DMS153 (cell line): ENCODE results near the gene TSPOAP1.

Source experiments
- DNase-seq: peaks from one replicate; lab custom pipeline; 2025; lab: John Stamatoyannopoulos, UW

Gene TSPOAP1

GRCh38 chr17:58339755-58340404, 11.3 kb upstream of the TSPOAP1 start:
- DNase-seq = no peak

DNA sequence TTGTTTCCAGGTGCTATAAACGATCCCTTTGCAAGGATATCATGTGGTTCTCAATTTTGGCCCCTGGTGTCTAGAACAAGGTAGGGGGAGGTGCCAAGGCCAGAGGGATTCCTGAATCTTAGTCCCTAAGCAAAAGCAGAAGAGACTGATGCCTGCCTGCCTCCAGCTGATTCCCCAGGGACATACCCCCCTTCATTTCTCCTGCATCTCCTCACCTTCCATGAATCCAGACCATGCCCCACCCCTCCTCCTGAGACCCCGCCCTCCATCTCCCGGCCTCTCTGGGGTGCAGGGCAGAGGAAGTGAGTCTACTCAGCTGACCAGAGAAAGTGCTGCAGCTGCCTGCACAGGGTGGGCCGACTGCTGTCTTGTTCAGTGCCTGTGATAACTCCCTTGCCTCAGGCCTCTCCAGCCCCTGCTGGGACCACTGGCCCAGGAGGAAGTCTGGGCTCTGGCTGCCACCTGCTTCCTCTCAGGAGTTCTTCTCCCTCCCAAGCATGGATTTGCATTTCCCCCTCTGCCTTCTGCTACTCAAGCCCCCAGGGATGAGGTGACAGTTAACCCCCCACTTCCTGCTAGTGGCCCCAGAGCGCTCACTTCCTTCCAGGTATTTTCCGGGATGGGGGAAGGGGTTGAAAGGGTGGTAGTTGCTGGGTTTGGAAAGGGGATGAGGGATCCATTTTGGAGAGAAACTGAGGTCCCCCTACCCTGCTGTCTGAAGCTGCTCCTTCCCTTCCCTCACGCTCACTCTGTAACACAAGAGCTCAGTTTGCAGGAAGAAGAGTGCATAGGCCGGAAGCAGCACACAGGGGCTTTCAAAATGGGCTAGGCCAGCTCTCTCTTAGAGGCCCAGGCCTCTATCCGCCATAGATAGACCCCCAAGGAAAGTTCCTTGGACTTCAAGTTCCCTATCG, 10.5 kb upstream of the TSPOAP1 start:
- DNase-seq = no peak

- DNase-seq = no peak
These were observed 9.9 kb upstream of the TSPOAP1 start for GRCh38 chr17:58338454-58338840.

- DNase-seq = no peak
These were observed 9.2 kb upstream of the TSPOAP1 start for GRCh38 chr17:58337600-58338453.

GRCh38 chr17:58337210-58337599, 8.6 kb upstream of the TSPOAP1 start:
- DNase-seq = no peak

DNA sequence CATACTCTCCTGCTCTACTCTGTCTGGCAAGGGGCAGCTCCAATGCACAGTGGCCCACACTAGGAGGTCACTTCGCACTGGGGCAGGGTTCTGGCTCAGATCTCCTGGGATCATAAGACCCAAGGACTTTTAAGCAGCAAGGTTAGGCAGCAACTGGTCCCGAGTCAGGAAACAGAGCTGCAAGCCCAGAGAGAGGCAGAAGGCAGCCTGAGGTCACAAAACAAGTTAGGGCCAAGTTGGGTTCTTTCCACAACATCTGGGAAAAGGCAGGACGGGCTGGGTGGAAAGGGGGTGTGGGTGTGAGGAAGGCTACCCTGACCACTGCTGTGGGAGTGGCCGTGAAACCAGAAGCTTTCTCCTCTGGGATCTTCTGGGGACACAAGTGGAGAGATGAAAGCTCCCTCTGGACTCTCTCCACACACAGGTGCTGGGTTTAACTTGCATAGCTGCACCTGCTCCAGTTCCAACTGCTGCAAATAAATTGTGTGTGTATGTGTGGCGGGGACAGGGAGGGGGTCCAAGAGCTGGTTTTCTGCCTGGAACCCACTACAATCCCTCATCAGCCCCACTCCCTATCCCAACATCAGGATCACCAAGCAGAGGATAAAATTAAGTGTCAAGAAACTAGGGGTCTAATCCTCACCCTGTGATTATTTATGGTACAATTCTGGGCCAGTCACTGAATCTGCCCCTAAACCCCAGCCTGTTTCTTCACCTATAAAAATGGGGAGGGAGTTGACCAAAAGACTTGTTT, 8.0 kb upstream of the TSPOAP1 start:
- no peak for DNase-seq

DNA sequence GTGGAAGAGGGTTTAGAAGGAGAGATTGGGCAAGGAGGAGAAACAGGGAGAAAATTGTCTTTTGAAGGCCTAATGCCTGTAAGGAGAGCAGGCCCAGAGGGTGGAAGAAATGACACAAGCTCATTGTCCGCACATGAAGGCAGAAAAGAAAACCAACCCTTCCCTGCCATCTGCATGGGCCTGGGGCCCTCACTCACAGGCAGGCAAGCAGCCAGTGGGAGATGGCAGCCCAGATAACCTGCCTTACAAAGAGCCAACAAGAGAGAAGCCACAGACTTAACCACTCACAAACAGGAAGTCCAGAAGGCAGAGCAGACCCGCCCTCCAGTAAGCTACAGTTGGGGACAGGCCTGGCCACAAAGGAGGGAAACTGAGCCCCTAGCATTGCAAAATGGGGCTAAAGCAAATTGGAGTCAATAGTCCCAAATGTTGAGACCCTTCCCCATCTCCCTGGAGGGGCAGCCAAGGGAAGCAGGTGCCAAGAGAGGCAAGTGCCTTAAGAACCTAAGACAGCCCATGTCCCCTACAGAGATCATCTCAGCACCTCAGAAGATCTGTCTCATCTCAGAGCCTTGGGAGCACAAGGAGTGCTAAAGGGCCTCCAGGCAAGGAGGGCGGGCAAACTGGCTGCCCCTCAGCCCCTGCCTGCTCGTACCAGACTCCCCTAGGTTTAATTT, 7.3 kb upstream of the TSPOAP1 start:
- no peak for DNase-seq

GRCh38 chr17:58335061-58335731, 6.6 kb upstream of the TSPOAP1 start:
- no peak for DNase-seq

- DNase-seq = no peak
These were observed 6.1 kb upstream of the TSPOAP1 start for GRCh38 chr17:58334661-58335060.

- no peak for DNase-seq
These were observed 5.7 kb upstream of the TSPOAP1 start for GRCh38 chr17:58334256-58334655.

DNA sequence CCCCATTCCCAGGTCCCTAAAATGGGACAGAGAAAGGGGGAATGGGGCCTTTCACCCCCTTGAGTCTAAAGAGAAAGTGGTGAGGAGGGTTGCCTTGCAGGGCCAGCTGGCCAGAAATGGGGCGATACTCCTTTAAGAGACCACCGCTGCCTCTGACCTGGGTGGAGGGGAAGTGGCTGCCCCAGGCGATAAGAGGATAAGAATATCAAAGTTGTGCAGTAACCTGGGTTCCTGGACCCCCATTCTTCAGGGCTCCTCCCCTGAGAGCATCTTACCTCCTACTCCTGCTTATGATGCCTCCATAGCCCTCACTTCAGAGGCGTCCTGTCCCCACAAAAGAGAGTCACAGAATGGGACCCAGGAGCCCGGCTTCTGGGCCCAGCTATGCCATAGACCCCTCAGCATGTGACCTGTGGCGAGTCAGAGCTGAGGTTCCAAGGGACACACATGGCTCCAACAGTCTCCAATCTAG, 5.2 kb upstream of the TSPOAP1 start:
- DNase-seq = no peak

DNA sequence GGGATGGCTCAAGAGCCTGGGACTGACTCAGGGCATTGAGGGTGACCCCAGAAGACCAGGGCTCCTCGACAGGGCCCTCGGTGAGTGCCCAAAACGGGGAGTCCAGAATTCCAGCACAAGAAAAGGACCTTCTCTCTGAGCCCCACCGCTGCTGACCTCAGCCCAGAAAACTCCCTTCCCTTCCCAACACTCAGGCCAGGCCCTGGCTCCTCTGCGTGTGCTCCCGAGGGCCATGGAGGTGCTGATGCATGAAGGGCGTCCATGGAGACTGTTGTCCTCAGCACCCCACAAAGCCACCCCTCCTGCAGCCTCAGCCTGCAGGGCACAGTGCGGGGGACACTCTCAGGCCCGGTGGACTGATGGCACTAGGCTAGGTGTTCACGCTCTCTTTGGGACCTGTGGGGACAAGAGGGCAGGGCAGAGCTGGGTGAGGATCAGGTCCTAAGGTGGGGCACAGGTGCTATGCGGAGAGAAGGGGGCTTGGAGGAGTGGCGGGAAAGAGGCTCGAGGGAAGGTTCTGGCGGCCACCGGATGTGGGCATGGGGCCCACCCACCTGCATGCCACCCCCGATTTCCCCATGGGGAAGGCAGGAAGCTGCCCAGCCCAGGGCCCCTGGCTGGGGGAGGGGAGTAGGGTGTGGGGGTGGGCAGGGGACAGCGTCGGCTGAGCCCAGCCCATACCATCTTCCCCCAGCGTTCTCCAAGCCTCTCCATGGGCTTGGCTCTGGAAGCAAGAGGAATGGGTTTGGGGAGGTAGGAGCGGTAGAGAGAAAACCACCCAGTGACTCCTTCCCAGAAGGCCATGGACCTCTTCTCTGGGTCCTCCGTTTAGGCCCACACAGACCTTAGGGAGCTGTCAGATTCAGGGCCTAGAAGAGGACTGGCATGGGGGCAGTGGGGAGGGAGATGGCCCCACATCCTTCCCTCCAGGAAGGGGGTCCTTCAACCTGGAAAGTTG, 4.5 kb upstream of the TSPOAP1 start:
- DNase-seq = no peak

DNA sequence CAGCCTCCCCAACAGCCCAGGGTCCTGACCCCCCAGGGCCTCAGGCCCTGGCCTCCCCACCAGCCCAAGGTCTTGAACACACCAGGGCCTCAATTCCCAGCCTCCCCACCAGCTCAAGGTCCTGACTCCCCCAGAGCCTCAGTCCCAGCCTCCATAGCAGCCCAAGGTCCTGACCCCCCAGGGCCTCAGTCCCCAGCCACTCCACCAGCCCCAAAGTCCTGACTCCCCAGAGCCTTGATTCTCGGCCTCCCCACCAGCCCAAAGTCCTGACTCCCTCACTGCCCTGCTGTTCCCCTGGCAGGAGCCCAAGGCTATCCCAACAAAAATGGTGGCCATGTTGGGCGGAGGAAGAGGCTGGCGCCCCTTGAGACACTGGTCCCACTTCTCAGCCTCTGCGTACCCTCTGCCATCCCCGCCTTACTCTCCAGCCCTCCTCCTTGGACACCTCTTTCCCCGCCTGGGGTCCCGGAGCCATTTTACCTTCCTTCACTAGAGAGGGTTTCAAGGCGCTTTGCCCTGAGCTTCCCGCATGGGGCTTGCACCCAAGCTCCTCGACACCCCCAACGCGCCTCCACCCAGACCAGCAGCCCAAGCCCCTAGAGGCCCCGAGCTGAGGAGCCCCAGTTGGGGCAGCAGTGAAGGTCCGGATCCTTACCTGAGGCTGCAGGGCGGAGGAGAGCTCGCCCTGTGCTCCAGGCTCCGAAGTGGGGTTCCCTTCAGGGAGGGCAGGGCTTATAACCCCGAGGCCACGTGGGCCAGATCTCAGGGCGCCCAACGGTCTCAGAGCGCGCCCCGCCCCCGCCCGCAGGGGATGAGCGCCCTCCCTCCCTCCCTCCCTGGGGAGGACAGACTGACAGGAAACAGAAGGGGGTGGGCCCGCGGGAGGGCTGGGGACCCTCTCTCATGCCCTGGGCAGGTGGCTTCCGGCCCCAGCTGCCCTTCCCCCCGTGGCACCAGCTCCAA, 3.5 kb upstream of the TSPOAP1 start:
- DNase-seq = no peak

- DNase-seq = no peak
These were observed 2.6 kb upstream of the TSPOAP1 start for GRCh38 chr17:58330997-58331814.

DNA sequence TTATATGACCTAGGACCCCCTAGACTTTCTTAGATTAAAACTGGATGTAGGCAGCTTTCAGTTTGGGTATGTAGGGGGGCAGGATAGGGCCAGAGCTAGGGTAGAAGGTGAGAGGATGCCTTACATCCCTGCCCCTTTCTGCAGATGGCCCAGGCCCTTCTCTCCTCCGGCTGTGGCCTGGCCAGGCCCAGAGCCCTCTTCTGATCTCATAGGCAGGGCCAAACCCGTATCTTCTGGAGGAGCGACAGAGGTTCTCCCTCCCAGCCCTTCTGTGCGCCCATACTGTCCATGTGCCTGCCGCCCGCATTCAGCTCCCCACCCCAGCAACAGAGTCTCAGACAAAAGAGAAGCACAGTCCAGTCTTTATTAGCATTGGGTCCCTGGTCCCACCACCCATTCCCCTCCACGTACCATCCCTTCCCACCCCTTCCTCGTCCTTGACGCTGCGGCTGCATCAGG, 2.0 kb upstream of the TSPOAP1 start:
- DNase-seq = no peak

- DNase-seq = no peak
These were observed 1.4 kb upstream of the TSPOAP1 start for GRCh38 chr17:58329810-58330537.
